GM10266 (cell line): Measurements from ENCODE around the gene SLC12A6.
"Not testable (repeated sequence)": the region's sequence is repeated elsewhere in the genome, so short reads cannot be mapped to it uniquely, and the experiment has no call there.

Experiments
- DNase-seq: peaks from one replicate; pipeline ENCODE4 v3.0.0; 2012; ENCODE audit errors: extremely low spot score
- TF ChIP-seq, protein P1 (sequence below): IDR thresholded peaks from 2 replicates; pipeline ENCODE4 v1.5.1; 2012; ENCODE audit warnings: mild to moderate bottlenecking, low read depth; ENCODE audit not compliant: control insufficient read depth, insufficient read depth; ENCODE audit errors: missing control alignments

SLC12A6 gene

DNA sequence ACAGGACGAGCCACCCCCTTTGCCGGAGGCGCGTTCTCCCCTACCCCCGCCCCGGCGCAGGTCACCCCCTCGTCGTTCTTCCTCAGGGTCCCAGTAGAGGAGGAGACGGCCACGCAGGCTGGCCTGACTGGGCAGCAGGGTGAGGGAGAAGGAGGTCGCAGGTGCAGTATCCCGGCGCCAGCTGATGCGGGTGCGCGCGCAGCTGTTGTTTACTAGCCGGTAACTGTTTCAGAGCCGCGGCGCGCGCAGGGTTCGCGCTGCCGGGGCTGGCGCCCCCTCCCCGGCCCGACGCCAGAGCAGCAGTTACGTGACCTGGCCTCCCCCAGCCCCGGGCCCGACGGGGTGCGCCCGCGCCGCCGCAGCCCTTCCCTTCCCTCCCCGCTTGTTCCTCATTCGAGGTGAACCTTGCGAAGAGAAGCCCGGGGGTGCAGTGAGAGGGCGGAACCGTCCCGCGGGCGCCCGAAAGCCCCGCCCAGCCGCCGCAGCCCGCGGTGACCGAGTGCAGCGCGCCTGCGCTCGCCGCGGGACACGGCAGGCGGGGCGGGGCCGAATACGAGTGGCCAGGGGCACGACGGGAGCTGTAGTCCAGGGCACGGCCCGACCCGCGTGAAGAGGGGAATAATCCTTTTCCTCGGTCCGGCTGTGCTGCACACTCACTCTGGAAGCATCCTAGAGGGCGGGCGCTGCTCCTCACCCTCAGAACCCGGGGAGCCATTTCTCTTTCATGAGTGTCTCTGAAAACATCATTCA is at the start of gene SLC12A6:
SLC12A6 (minus strand) TSS at position 225 of the 750 bp plus-strand sequence. CDS start 1,101 bp downstream, outside the sequence.
- peak; percentile 90 for DNase-seq
- TF ChIP-seq, protein P1, sequence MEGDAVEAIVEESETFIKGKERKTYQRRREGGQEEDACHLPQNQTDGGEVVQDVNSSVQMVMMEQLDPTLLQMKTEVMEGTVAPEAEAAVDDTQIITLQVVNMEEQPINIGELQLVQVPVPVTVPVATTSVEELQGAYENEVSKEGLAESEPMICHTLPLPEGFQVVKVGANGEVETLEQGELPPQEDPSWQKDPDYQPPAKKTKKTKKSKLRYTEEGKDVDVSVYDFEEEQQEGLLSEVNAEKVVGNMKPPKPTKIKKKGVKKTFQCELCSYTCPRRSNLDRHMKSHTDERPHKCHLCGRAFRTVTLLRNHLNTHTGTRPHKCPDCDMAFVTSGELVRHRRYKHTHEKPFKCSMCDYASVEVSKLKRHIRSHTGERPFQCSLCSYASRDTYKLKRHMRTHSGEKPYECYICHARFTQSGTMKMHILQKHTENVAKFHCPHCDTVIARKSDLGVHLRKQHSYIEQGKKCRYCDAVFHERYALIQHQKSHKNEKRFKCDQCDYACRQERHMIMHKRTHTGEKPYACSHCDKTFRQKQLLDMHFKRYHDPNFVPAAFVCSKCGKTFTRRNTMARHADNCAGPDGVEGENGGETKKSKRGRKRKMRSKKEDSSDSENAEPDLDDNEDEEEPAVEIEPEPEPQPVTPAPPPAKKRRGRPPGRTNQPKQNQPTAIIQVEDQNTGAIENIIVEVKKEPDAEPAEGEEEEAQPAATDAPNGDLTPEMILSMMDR, result peak; percentile 1

DNA sequence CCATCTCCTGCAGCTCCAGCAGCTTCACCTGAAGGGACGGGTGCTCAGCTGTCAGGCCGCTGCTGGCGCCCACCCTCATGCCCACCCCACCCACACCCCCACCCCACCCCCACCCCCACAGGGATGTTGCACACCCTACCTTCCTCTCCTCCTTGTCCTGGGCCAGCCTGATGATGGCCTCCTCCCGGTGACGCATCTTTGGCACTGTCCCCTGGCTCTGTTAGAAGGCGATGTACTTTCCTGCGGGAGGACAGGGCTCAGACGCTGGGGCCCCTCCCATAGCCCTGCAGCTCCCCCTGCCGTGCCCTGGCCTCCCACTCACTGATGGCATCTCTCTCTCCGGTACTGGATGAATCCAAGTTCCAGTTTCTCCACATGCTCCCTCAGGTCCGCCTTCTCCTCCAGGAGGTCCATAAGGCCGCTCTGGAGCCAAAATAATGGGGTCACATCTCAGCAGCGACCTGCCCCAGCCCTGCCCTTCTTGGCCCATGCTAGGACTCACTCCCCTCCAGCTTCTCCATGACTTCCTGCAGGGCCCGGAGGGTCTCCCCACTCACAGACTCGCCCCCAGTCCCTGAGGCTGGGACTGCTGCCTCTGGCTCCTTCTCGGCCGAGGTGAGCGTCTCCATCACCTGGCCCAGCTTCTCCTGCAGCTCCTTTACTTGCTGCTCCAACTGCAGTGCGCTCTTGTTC is 44.4 kb upstream of the SLC12A6 start:
- DNase-seq, result not testable (repeated sequence)

DNA sequence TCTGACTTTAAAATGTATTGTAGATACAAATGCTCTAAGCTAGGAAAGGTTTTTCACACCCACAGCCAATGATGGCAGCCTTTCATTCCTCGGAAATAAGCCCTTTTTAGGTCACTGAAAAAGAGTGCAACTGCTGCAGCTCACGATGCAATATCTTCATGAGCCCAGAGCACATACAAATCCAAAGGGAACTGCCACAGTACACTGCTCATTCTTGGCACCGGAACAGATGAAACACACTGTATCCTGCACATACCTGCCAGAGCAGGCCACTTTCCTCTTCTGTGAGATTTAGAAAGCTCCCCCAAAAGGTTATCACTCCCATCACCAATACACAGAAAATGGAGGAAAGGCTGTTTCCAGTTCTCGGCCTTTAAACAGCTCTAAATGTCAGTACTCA is 42.9 kb upstream of the SLC12A6 start:
- DNase-seq, result not testable (repeated sequence)

DNA sequence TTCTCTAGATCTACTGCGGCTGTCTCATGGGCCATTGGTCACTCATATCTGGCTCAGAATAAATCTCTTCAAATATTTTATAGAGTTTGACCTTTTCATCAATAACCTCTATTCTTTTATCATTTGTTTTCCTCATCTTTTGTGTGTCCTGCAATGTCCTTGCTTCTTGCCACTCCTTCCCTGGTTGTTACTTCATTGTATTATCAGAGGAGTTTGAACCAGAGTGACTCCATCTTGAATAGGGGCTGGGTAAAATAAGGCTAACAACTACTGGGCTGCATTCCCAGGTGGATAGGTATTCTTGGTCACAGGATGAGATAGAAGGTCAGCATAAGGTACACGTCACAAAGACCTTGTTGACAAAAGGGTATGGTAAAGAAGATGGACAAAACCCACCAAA is 39.3 kb upstream of the SLC12A6 start:
- TF ChIP-seq, protein P1, result no peak
- DNase-seq, result no peak

DNA sequence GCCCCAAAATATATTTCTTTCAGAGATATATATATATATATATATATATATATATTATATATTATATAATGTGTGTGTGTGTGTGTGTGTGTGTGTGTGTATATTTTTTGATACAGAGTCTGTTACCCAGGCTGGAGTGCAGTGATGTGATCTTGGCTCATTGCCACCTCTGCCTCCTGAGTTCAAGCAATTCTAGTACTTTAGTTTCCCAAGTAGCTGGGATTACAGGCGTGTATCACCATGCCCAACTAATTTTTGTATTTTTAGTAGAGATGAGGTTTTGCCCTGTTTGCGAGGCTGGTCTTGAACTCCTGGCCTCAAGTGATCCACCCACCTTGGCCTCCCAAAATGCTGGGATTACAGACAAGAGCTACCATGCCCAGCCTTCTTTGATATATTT is 38.0 kb upstream of the SLC12A6 start:
- not testable (repeated sequence) for DNase-seq

DNA sequence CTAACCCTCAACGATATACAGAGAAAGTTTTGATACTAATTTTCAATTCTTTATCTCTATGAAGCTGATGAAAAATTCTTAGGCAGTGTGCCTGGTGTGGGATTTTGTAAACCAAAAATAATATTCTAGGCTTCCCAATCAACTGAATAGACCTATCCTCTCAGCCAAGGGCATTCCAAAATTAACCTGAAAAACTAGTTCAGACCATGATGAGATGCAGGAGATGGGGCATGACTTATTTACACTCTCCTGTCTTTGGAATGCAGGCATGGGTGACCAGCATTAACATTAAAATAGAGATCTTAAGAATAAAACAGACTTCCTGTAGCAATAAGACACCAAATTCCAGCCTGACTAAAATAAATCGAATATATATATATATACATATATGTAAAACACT is 37.2 kb upstream of the SLC12A6 start:
- DNase-seq, result no peak

DNA sequence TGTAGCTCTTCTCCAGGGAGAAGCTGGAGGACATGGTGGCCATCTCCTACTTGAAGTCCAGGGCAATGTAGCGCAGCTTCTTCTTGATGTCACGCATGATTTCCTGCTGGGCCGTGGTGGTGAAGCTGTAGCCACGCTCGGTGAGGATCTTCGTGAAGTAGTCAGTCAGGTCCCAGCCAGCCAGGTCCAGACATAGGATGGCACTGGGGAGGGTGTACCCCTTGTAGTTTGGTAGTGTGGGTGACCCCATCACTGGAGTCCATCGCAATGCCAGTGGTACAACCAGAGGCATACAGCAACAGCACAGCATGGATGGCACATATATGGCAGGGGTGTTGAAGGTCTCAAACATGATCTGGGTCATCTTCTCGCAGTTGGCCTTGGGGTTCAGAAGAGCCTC is 36.4 kb upstream of the SLC12A6 start:
- DNase-seq, result no peak
- TF ChIP-seq, protein P1, result no peak

More for the DNA sequence above, 37.2 kb upstream of the SLC12A6 start:
- TF ChIP-seq, protein P1, result no peak

DNA sequence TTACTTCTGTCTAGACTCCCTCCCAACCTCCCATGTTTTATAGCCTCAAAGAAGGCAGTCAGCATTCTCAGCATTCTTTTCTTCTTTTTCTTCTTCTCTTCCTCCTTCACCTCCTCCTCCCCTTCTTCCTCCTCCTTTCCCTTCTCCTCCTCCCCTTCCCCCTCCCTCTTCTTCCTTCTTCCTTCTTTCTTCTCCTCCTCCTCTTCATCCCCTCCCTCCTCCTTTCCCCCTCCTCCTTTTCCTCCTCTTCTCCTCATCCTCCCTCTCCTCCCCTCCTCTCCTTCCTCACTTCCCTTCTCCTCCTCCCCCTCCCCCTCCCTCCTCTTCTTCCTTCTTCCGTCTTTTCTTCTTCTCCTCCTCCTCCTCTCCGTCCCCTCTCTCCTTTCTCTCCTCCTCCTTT is 33.1 kb upstream of the SLC12A6 start:
- TF ChIP-seq, protein P1, result no peak
- DNase-seq, result no peak

DNA sequence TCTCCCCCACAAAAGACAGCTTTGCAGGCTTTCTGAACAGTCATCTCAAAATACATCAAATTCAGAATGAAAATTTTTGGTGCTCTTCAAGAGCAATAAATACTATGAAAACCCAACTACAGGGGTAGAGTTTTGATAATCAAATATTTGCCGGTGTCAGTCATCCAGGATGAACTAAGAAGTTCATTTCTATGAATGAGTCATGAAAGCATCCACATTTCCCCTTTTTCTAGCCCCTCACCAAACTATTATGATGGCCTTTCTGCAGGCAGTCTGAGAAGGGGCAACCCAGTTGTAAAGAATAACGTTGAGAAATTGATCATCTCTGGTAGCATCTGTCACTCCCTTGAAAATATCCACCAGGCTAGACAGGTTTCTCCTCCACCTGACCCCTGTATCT is 32.5 kb upstream of the SLC12A6 start:
- TF ChIP-seq, protein P1, result no peak

More for the DNA sequence above, 32.5 kb upstream of the SLC12A6 start:
- no peak for DNase-seq
